B cell (primary cell): ENCODE measurements around the gene KRTAP21-3. TPM values are rescaled to one million over a fixed set of nuclear protein-coding genes. Genes with fewer than 3 reads are reported as not detected.

Experiments
- ATAC-seq: fragments of 200-7000 bp; cut with Tn5 transposase; one replicate; pipeline ENCODE4 v1.10.0; 2021; ENCODE audit warnings: low read depth, mild to moderate bottlenecking, moderate number of reproducible peaks, moderate library complexity
- CTCF ChIA-PET: fragments of 350-600 bp; sonication (Branson Sonifier 250); formaldehyde crosslinking; loops from one replicate; lab custom pipeline; 2021; ENCODE audit warnings: antibody characterized with exemption, inconsistent platforms; lab: Charles Lee
- POLR2A ChIA-PET: fragments of 350-600 bp; sonication (Branson Sonifier 250); formaldehyde crosslinking; loops from one replicate; lab custom pipeline; 2021; ENCODE audit warnings: antibody characterized with exemption; lab: Charles Lee
- DNase-seq: peaks from one replicate; pipeline ENCODE4 v3.0.0; 2013
- H2AFZ ChIP-seq: 2 replicates; pipeline ENCODE4 v1.6.1; 2012; ENCODE audit warnings: mild to moderate bottlenecking, low read depth, low read length; ENCODE audit not compliant: insufficient read depth, poor library complexity, severe bottlenecking
- H3K27ac ChIP-seq, 2 donors: 1 replicate in 1 of 2; 2 replicates in 1 of 2; pipeline ENCODE4 v1.5.1; 2012 to 2013; ENCODE audit warnings: low read length in 2 of 2, mild to moderate bottlenecking in 2 of 2, moderate library complexity in 1 of 2
- H3K27me3 ChIP-seq, 4 experiments: fragments of 200-600 bp in 1 of 4; sonication (generic) in 1 of 4; replicated peaks in 1 of 4; 1 replicate in 2 of 4; 2 replicates in 2 of 4; pipeline versions ENCODE4 v1.6.1 to v1.7.0; 2013 to 2016; ENCODE audit warnings: low read length in 3 of 4, mild to moderate bottlenecking in 2 of 4, mixed read lengths in 1 of 4, moderate library complexity in 1 of 4; ENCODE audit not compliant: insufficient read depth in 4 of 4, control insufficient read depth in 3 of 4; ENCODE audit errors: control extremely low read depth in 1 of 4
- H3K36me3 ChIP-seq, 2 experiments: replicated peaks in 1 of 2; 1 replicate in 1 of 2; 2 replicates in 1 of 2; pipeline versions ENCODE4 v1.6.1 to v1.7.1; 2013; ENCODE audit warnings: low read length in 1 of 2; ENCODE audit not compliant: insufficient read depth in 2 of 2, control insufficient read depth in 1 of 2; ENCODE audit errors: control extremely low read depth in 1 of 2, extremely low read depth in 1 of 2
- H3K4me1 ChIP-seq, 2 donors: fragments of 200-600 bp in 1 of 2; sonication (generic) in 1 of 2; 1 replicate in 1 of 2; 2 replicates in 1 of 2; pipeline versions ENCODE4 v1.5.1 to v1.6.1; 2013 to 2017; ENCODE audit warnings: low read length in 2 of 2; ENCODE audit not compliant: control insufficient read depth in 2 of 2, insufficient read depth in 2 of 2
- H3K4me2 ChIP-seq: replicated peaks from 2 replicates; pipeline ENCODE3; 2012; ENCODE audit warnings: mild to moderate bottlenecking, low read depth, low read length; ENCODE audit not compliant: poor library complexity, severe bottlenecking
- H3K4me3 ChIP-seq, 5 experiments: fragments of 200-600 bp in 1 of 5; sonication (generic) in 1 of 5; 1 replicate in 3 of 5; 2 replicates in 2 of 5; pipeline versions ENCODE4 v1.5.1 to v1.7.0; 2011 to 2016; ENCODE audit warnings: low read length in 4 of 5, mild to moderate bottlenecking in 4 of 5, low read depth in 2 of 5, control low read depth in 1 of 5, moderate library complexity in 1 of 5; ENCODE audit not compliant: insufficient read depth in 1 of 5; ENCODE audit errors: control extremely low read depth in 1 of 5, extremely low read depth in 1 of 5
- H3K79me2 ChIP-seq: fragments of 200-600 bp; sonication (generic); one replicate; pipeline ENCODE4 v1.6.0; 2016; ENCODE audit warnings: low read length; ENCODE audit not compliant: control insufficient read depth, insufficient read depth
- H3K9ac ChIP-seq: fragments of 200-600 bp; sonication (generic); 2 replicates; pipeline ENCODE4 v1.6.1; 2017; ENCODE audit warnings: mild to moderate bottlenecking, low read length, moderate library complexity
- H3K9me3 ChIP-seq, 3 donors: one replicate each; pipeline versions ENCODE4 v1.6.1 to v1.7.1; 2013; ENCODE audit warnings: low read length in 2 of 3; ENCODE audit not compliant: control insufficient read depth in 2 of 3, insufficient read depth in 1 of 3; ENCODE audit errors: control extremely low read depth in 1 of 3
- H4K20me1 ChIP-seq: 2 replicates; pipeline ENCODE4 v1.6.0; 2012; ENCODE audit warnings: mild to moderate bottlenecking, low read length; ENCODE audit not compliant: insufficient read depth, control insufficient read depth, poor library complexity, severe bottlenecking
- H3K27ac Mint-ChIP-seq: one replicate; pipeline ENCODE4 v1.8.0; 2021; ENCODE audit warnings: mixed read lengths
- H3K27me3 Mint-ChIP-seq: one replicate; pipeline ENCODE4 v1.8.0; 2021; ENCODE audit warnings: mixed read lengths
- H3K4me1 Mint-ChIP-seq: one replicate; pipeline ENCODE4 v1.8.0; 2021; ENCODE audit warnings: mixed read lengths
- H3K4me3 Mint-ChIP-seq: one replicate; pipeline ENCODE4 v1.8.0; 2021; ENCODE audit warnings: mixed read lengths
- H3K9me3 Mint-ChIP-seq: one replicate; pipeline ENCODE4 v1.8.0; 2022; ENCODE audit warnings: mixed read lengths; ENCODE audit not compliant: insufficient read depth
- EZH2 ChIP-seq: IDR thresholded peaks from 2 replicates; pipeline ENCODE4 v1.6.1; 2012; ENCODE audit warnings: borderline replicate concordance, low read depth, mild to moderate bottlenecking, moderate library complexity, low read length; ENCODE audit not compliant: insufficient read depth, poor library complexity, severe bottlenecking
- WGBS: methylation state at CpG from one replicate; pipeline ENCODE4 v1.1.5; 2013; ENCODE audit warnings: missing lambda C conversion rate; ENCODE audit not compliant: insufficient coverage; 5-methylcytosine and 5-hydroxymethylcytosine counted together
- intact Hi-C: fragments of 100-400 bp; cut with micrococcal nuclease; formaldehyde crosslinking; loops from one replicate; pipeline ENCODE4 v1.10.0; 2022
- polyA plus RNA-seq: library from polyadenylated mRNA; depleted of rRNA; stranded (reverse); fragments of >200 nt; gene quantifications from 2 replicates; pipeline ENCODE4 v1.2.3, GENCODE V29; 2012
- total RNA-seq, 2 donors: library from RNA; stranded (reverse); fragments of 120-200 nt in 1 of 2; gene quantifications; 1 replicate in 1 of 2; 2 replicates in 1 of 2; pipeline versions ENCODE4 v1.2.3 to v1.2.4, GENCODE V29; 2013 to 2022
- TF ChIP-seq, protein P1 (sequence below): fragments of 200-600 bp; IDR thresholded peaks from one replicate; pipeline ENCODE4 v1.8.0; 2022; ENCODE audit warnings: antibody characterized with exemption, mild to moderate bottlenecking

KRTAP21-3 gene
- total and polyA plus RNA-seq, 2 donors (not counting 1 experiment from before 2014, with no cell fraction given): not detected

DNA sequence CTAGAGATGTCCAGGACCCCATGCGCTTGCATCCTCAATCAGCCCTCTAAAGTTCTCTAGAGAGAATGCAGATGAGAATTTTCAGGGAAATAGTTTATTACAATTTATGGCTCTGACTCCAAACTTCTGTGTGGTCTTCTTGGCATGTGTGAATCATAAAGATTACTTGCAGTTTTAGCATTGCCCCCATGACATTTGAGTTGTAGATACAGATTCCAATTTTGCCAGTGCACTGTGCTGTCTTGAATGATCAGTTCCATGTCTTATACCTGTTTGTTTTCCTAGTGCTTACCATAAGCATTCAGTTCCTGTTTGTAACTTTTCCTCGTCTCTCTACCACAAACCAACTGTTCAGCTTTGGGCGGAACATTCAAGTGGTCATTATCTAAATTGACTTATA lies 4.8 kb downstream of the KRTAP21-3 start:
- Mint-ChIP-seq H3K27ac (no peak overlapping the region), H3K4me1 (no peaks in the 10 kb centered on the region), H3K27me3 (no peaks in the 10 kb centered on the region), H3K4me3 (no peak overlapping the region), H3K9me3 (peaks cover 6% of the 10 kb centered on the region)
- no peaks in the 10 kb centered on the region for H3K36me3 ChIP-seq
- H3K79me2 ChIP-seq: no peaks in the 10 kb centered on the region
- DNase-seq (no peak), ATAC-seq (no peak)
- no peaks in the 10 kb centered on the region for H3K9me3 ChIP-seq
- H3K9ac ChIP-seq: no peak overlapping the region
- 100% methylated on average over 1 of the region's 3 CpGs for WGBS
- ChIA-PET POLR2A (no interaction called here), CTCF (no interaction called here)
- no peaks in the 10 kb centered on the region for H3K27me3 ChIP-seq
- no peak overlapping the region for H3K27ac ChIP-seq
- H2AFZ ChIP-seq: no peak overlapping the region
- no peaks in the 10 kb centered on the region for H4K20me1 ChIP-seq
- H3K4me2 ChIP-seq: no peak overlapping the region
- no peak for TF ChIP-seq EZH2
- TF ChIP-seq, protein P1, sequence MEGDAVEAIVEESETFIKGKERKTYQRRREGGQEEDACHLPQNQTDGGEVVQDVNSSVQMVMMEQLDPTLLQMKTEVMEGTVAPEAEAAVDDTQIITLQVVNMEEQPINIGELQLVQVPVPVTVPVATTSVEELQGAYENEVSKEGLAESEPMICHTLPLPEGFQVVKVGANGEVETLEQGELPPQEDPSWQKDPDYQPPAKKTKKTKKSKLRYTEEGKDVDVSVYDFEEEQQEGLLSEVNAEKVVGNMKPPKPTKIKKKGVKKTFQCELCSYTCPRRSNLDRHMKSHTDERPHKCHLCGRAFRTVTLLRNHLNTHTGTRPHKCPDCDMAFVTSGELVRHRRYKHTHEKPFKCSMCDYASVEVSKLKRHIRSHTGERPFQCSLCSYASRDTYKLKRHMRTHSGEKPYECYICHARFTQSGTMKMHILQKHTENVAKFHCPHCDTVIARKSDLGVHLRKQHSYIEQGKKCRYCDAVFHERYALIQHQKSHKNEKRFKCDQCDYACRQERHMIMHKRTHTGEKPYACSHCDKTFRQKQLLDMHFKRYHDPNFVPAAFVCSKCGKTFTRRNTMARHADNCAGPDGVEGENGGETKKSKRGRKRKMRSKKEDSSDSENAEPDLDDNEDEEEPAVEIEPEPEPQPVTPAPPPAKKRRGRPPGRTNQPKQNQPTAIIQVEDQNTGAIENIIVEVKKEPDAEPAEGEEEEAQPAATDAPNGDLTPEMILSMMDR: no peak
- H3K4me1 ChIP-seq: no peaks in the 10 kb centered on the region
- intact Hi-C loops: no loop called here
- no peak overlapping the region for H3K4me3 ChIP-seq

DNA sequence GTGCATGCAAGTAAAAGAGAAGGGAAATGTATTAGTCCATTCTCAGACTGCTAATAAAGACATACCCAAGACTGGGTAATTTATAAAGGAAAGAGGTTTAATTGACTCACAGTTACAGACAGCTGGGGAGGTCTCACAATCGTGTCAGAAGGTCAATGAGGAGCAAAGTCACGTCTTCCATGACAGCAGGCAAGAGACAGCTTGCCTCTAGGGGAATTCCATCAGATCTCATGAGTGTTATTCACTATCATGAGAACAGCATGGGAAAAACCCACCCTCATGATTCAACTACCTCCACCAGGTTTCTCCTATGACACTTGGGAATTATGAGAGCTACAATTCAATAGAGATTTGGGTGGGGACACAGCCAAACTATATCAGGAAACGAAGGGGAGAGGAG lies 8.1 kb downstream of the KRTAP21-3 start:
- ChIA-PET CTCF (no interaction called here), POLR2A (no interaction called here)
- Mint-ChIP-seq H3K4me3 (no peak overlapping the region), H3K27ac (no peak overlapping the region), H3K4me1 (no peaks in the 10 kb centered on the region), H3K9me3 (peaks cover 3% of the 10 kb centered on the region), H3K27me3 (no peaks in the 10 kb centered on the region)
- H3K27me3 ChIP-seq: no peaks in the 10 kb centered on the region
- no peak overlapping the region for H2AFZ ChIP-seq
- ATAC-seq (no peak), DNase-seq (no peak)
- no peak overlapping the region for H3K9ac ChIP-seq
- no peaks in the 10 kb centered on the region for H3K4me1 ChIP-seq
- 30% methylated on average over 3 of the region's 3 CpGs for WGBS
- H4K20me1 ChIP-seq: no peaks in the 10 kb centered on the region
- no peaks in the 10 kb centered on the region for H3K9me3 ChIP-seq
- no peak overlapping the region for H3K4me2 ChIP-seq
- no peaks in the 10 kb centered on the region for H3K36me3 ChIP-seq
- H3K79me2 ChIP-seq: no peaks in the 10 kb centered on the region
- intact Hi-C loops: no loop called here
- H3K27ac ChIP-seq: no peak overlapping the region
- no peak overlapping the region for H3K4me3 ChIP-seq
- TF ChIP-seq EZH2: no peak
- TF ChIP-seq, protein P1: no peak
